Daoy (cell line): Measurements from ENCODE around the gene NUDT3. TPM values are rescaled to one million over a fixed set of nuclear protein-coding genes. Genes with fewer than 3 reads are reported as not detected.
"Not testable (repeated sequence)": the region's sequence is repeated elsewhere in the genome, so short reads cannot be mapped to it uniquely, and the experiment has no call there.

Experiments
- DNase-seq: peaks from one replicate; pipeline ENCODE4 v3.0.0-alpha.2; 2015; ENCODE audit warnings: low read depth
- total RNA-seq: library from RNA; depleted of rRNA; stranded (reverse); fragments of >200 nt; shearing (Covaris generic); gene quantifications from 2 replicates; pipeline ENCODE4 v1.2.3, GENCODE V29; 2014

The NUDT3 gene
- total RNA-seq, 1 experiment from 2014 or later, result 35.4 TPM

DNA sequence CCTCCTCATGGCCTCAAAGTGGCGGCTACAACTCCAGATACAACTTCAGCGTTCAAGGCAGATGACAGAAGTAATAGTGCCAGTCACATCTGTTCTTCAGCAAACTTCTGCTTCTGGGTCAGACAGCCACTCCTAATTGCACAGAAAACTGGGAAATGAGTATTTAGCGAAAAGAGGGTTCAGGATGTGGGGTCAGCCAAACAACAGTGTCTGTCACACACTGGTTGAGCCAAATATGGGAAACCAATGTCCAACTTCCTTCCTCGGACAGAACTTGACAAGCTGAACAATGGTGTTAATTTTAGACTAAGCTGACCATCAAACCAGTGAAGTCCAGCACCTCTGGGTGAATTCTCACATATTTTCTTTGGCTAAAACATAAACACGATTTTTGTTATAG, 22.1 kb downstream of the NUDT3 start:
- DNase-seq, result no peak

DNA sequence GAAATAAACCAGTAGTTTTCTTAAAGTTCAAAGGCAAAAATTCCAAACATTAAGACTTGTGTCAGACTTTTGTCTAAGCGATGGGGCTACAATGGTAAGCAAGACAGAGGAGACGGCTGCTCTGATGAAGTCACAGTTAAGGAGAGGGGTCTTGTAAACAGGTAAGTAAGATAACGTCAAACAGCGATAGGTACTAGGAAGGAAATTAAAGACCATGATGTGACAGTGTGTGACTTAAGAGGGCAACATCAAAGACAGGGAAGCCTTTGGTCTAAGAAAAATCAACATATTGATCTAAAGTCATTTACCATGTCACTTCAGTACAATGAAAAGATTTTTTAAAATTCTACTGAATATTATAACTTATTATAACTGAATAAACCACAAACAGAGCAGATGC, 23.1 kb downstream of the NUDT3 start:
- no peak for DNase-seq

DNA sequence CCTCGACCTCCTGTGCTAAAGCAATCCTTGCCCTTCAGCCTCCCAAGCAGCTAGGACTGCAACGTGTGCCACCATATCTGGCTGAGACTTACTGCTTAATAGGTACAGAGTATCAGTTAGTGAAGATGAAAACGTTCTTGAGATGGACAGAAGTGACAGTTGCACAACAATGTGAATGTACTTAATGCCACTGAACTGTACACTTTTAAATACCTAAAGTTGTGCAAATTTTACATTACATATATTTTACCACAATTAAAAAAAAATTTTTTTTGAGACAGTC, 25.9 kb downstream of the NUDT3 start:
- DNase-seq, result no peak

DNA sequence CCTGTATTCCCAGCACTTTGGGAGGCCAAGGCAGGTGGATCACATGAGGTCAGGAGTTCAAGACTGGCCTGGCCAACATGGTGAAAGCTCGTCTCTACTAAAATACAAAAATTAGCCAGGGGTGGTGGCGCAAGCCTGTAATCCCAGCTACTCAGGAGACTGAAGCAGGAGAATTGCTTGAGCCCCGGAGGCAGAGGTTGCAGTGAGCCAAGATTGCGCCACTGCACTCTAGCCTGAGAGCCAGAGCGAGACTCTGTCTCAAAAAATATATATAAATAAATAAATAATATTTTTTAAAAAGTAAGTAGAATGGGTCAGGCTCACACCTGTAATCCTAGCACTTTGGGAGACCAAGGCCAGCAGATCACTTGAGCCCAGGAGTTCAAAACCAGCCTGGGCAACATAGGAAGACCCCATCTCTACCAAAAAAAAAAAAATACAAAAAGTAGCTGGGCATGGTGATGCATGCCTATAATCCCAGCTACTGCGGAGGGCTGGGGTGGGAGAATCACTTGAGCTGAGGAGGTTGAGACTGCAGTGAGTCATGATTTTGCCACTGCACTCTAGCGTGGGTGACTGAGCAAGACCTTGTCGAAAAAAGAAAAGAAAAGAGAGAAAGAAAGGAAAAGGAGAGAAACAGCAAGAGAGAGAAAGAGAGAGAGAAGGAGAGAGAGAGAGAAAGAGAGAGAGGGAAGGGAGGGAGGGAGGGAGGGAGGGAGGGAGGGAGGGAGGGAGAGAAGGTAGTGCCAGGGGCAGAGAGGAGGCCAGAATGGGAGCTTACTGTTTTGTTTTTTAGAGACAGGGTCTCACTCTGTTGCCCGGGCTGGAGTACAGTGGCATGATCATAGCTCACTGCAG, 26.5 kb downstream of the NUDT3 start:
- peak; percentile 80 for DNase-seq

DNA sequence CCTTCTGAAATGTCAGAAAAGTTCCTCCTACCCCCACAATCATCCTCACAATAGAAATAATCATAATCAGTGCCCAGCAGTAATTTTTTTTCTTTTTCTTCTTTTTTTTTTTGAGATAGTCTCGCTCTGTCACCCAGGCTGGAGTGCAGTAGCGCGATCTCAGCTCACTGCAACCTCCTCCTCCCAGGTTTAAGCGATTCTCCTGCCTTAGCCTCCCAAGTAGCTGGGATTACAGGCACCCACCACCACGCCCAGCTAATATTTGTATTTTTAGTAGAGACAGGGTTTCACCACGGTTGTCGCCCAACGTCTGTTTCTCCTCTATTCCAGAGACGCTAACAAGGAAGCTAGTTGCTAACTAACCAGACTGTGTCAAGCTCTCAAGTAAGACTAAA, 28.8 kb downstream of the NUDT3 start:
- DNase-seq, result not testable (repeated sequence)

DNA sequence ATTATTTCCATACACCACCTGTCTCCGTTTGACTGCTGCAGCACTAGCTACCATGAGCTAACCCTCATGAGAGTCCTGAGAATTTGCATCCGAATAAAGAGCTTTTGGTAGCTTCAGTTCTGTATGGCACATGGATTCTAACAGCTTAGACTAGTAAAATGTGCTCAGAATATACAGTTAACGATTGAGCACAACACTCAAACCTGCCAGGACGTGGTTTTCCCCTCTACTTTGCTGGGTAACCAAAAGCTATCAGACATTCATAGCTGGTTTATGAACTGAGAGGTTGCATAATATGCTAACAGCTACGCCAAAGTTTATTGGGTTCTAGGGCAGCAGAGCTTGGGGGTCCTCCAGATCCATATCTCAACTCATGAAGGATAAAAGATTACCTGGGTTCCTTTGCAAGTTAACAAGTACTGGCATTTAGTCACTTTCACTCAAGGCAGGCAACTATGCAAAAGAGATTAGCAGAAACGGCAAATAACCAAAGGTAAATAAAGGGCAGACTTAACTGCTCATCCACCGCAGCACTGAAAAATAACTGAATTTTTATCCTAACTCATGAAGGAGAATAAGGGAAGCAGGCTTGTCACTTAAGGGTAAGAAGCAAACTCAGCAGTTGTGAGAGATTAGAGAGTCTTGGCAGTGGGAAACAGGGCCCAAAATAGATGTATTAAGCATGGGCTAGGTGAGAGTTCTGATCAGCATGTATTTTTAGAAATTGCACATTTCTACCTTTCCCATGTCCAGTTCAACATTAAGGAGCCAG, 29.4 kb downstream of the NUDT3 start:
- no peak for DNase-seq

DNA sequence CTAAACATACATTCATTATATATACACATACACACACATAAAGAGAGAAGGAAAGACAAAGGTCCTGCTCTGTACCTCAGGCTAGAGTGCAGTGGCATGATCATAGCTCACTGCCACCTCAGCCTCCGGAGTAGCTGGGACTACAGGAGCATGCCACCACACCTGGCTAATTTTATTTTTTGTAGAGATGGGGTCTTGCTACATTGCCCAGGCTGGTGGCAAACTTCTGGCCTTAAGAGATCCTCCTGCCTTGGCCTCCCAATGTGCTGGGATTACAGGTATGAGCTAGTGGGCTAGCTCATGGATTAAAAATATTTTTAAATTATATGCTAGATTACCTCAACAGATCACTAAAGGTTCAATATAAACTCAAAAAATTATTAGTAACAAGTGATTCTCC, 30.3 kb downstream of the NUDT3 start:
- no peak for DNase-seq

DNA sequence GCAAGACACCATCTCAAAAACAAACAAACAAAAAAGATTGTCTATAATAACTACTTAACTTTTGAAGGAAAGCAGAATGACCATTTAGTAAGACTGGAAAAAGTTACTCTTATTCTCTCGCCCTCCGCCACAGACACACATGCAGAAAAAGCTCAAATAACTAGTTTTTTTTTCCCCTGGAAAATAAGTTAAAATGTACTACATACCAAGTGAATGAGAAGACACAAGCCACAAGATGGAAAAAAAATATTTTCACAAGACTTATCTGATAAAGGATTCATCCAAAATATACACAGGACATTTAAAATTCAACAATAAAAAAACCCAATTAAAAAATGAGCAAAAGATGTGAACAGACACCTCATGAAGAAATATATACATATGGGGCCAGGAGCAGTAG, 31.9 kb downstream of the NUDT3 start:
- peak; percentile 11 for DNase-seq

DNA sequence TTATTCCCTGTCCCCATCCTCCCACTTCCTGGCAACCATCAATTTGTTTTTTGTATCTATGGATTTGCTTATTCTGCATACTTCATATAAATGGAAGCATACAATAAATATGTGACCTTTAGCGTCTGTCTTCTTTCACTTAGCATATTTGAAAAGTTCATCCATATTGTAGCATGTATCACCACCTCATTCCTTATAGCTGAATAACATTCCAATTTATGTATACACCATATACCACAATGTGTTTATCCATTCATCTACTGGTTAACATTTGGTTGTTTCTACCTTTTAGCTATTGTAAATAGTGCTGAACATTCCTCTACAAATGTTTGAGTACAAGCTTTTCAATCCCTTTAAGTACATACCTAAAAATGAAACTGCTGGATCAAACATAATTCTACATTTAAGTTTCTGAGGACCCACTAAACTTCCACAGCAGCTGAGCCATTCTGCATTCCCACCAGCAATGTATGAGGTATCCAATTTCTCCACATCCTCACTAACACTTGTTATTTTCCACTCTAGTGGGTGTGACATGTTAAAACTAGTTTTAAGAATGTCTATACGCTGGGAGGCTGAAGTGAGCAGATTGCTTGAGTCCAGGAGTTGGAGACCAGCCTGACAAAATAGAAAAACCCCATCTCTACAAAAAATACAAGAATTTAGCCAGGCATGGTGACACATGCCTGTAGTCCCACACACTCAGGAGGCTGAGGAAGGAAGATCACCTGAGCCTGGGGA, 32.9 kb downstream of the NUDT3 start:
- peak; percentile 25 for DNase-seq

DNA sequence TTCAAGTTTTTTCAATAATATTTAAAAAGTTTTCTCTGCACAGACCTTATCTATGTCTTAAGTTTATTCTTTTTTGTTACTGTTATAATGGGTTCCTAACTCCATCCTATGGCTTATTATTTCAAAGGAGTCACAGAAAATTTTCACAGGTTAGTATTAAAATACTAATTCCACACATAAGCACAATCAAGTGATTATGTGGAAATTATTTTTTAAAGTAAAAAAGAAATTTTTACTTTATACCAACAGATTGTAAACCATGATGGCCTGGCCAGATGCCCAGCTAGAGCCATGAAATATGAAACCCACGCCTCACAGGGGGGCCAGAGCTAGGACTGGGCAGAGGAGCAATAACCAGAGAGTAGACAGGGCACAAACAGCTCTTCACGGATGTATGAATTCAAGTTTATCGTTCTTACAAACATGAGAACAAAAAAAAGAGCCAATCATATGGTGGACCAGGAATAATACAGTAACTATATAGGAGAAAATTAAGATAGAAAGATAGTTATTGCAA, 34.0 kb downstream of the NUDT3 start:
- peak; percentile 65 for DNase-seq

DNA sequence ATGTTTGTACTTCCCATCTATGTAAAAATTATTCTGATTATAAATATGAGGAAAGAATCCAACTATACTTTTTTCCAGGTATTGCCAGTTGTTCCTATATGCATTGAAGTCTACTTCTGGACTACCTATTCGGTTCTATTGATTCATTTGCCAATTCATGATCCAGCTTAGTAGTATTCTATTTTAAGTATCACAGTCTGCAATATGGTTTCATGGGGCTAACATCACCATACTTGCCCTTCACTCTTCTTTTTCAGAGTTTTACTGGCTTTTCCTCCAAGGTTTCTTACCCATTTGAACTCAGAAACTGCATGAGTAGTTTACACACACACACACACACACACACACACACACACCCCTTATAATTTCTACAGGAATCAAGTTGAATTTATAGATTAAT, 34.5 kb downstream of the NUDT3 start:
- no peak for DNase-seq

DNA sequence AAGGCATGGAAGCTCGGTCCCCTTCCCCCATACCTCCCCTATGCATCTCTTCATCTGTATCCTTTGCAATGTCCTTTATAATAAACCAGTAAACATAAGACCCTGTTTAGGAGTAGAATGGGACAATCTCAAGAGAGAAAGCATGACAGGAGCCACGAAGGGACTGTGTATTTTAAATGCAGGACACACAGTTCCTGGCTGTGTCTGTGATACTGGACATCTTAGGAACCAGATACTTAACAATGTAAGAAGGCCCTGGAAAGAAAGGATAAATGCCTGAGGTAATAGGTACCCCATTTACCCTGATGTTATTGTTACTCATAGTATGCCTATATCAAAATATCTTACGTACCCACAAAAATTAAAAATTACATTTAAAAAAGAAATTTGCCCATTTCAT, 36.6 kb downstream of the NUDT3 start:
- DNase-seq, result no peak

DNA sequence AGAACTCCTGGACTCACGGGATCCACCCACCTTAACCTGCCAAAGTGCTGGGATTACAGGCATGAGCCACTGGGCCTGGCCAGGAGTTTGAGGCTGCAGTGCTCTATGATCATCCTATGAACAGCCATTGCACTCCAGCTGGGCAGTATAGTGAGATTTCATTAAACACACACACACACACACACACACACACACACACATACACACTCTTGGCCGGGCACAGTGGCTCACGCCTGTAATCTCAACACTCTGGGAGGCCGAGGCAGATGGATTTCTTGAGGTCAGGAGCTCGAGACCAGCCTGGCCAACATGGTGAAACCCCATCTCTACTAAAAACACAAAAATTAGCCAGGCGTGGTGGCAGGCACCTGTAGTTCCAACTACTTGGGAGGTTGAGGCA, 38.2 kb downstream of the NUDT3 start:
- not testable (repeated sequence) for DNase-seq

DNA sequence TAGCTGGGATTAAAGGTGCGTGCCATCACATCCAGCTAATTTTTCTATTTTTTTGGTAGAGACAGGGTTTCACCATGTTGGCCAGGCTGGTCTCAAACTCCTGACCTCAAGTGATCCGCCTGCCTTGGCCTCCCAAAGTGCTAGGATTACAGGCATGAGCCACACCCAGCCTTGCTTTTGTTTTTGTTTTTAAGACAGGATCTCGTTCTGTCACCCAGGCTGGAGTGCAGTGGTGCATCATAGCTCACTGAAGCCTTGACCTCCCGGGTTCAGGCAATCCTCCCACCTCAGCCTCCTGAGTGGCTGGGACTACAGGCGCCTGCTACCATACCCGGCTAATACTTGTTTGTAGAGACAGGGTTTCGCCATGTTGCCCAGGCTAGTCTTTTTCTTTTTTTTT, 38.9 kb downstream of the NUDT3 start:
- DNase-seq, result not testable (repeated sequence)

DNA sequence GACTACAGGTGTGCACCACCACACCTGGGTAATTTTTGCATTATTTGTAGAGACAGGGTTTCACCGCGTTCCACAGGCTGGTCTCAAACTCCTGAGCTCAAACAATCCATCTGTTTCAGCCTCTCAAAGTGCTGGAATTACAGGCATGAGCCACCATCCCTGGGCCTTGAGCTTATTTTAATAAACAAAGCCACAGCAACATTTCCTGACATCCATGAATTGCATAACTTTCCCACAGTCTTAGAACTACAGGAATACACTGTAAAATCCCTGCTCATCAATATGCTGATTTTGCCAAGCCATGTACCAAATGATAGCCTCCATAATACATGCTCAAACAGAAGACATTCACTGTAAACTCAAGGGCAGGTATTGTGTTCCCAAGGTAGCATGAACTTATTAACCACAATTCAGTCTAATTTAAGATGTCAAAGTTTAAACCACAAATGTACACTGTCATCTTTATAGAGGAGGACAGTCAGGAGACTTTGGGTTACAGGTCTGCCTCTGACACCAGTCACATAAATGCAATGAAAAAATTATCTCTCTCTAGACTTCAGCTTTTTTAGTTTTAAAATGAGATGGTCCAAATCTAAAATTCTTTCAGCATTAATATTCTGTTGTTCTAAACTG, 40.0 kb downstream of the NUDT3 start:
- no peak for DNase-seq

DNA sequence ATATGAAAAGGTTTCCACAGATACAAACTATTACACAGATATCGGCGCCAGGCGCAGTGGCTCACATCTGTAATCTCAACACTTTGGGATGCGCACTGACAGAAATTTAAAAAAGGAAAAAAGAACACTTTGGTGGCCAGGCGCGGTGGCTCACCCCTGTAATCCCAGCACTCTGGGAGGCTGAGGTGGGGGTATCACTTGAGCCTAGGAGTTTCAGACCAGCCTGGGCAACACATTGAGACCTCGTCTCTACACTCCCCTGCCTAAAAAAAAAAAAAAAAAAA, 41.6 kb downstream of the NUDT3 start:
- no peak for DNase-seq

DNA sequence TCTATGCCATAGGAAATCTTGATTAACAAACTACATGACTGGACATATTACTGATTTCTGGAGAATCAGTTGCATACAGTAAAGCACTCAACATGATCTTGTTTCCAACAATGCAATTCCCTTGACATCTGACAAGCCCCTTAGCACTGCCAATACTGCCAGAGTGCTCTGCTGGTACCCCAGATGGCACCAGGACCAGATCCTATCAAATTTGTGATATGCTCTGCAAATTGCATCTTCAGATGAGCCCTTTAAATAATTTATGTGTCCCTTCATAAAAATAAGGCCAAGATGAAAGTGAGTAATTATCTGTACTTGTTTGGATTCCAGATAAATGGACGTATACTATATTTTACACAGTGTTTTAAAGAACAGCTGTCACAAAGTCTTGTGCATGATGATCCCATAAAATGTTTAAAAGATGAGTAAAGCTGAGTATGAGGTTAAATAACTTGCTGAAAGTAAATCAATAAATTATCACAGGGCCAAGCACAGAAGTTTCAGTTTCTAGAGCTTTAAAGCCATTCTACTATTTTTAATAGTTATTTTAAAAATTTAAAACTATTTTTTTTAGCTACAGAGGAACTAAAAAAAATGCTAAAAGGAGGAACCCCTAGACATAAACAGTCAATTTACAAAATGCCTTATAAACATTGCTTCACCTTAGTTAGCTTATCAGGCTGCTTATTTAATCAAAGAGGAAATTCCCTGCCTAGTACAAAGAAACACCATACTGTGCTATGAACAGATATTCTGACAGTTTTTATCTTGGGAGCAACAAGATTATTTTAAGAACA, 42.1 kb downstream of the NUDT3 start:
- no peak for DNase-seq

DNA sequence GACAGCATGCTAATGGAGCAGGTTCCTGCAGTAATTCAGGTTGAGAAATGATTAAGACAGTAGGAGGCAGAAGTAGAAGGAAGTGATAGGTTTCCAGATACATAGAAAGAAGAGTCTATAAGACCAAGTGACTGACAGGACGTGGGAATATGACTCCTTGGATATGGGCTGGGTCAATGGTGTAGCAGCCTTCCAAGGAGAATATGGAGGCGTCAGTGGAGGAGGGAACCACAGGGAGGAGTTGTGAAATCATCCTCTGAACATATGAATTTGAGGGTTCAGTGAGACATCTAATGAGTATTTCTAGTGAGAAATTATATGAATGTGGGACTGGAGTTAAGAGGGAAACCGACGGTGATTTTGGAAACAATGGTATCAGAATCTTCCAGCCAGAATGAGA, 43.3 kb downstream of the NUDT3 start:
- no peak for DNase-seq

DNA sequence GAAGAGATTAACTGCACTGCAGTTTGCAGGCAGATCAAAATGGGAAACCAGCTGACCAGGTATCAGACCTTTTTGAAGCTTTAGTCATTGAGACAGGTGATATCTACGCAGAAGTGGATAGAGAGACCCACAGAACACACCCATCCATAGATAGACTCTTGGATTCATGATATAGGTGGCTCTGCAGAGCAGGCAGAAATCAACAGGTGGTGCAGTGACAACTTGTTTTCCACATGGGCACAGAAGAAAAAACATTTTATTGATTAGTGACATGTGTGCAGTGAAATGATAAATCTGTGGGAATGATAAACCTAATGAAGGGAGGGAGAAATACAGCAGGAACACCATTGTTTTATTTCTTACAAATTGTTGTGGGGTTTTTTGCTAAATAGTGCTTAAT, 45.2 kb downstream of the NUDT3 start:
- no peak for DNase-seq

DNA sequence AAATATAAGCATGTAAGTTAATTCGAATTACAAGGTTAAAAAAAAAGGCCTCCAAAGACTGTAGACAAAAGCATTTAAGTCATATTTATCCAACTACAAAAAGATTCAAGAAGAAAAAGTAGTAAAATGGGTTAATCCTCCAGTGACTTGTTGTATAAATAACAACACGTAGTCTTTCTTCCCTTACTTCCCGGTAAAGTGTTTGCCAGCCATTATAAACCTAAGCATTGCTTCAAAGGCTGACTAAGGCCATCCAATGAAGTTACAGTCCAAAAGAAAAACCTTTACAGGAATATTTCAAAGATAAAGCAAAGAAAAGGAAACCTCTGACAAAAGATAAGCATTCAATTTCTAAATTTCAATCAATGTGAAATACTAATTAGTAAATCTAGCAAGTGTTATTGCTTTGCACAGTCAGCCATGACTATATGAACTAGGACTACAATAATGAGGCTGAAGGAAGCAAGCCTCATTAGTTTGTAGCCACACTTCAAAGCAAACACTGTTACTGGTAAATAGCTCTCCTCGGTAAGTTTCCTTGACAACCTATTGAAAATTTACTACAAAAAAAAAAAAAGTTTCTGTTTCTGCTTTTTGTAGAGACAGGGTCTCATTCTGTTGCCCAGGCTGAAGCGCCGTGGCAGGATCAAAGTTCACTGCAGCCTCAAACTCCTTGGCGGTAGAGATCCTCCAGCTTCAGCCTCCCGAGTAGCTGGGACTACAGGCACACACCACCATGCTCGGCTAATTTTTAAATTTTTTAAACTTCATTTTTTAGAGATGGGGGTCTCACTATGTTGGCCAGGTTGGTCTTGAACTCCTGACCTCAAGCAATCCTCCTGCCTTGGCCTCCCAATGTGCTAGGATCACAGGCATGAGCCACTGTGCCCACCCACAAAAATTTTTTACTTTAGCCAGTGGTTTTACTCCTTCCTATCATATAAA, 46.0 kb downstream of the NUDT3 start:
- no peak for DNase-seq
